IgD-negative memory B cell (primary cell): ENCODE results near the gene PPP1R26. TPM values are rescaled to one million over a fixed set of nuclear protein-coding genes. Genes with fewer than 3 reads are reported as not detected.
"Not testable (repeated sequence)": the region's sequence is repeated elsewhere in the genome, so short reads cannot be mapped to it uniquely, and the experiment has no call there.

Source experiments
- H3K27ac Mint-ChIP-seq, 3 donors: one replicate each; pipeline ENCODE4 v1.8.0; 2020 to 2022; ENCODE audit warnings: mild to moderate bottlenecking in 3 of 3, mixed read lengths in 3 of 3, moderate library complexity in 1 of 3
- H3K27me3 Mint-ChIP-seq: one replicate; pipeline ENCODE4 v1.8.0; 2021; ENCODE audit warnings: mixed read lengths
- H3K36me3 Mint-ChIP-seq: one replicate; pipeline ENCODE4 v1.8.0; 2020; ENCODE audit warnings: mild to moderate bottlenecking, mixed read lengths
- H3K4me1 Mint-ChIP-seq, 3 donors: one replicate each; pipeline ENCODE4 v1.8.0; 2020 to 2022; ENCODE audit warnings: mixed read lengths in 3 of 3, mild to moderate bottlenecking in 1 of 3
- H3K4me3 Mint-ChIP-seq, 4 donors: one replicate each; pipeline ENCODE4 v1.8.0; 2020 to 2022; ENCODE audit warnings: mild to moderate bottlenecking in 4 of 4, mixed read lengths in 4 of 4, moderate library complexity in 3 of 4
- H3K9me3 Mint-ChIP-seq, 3 donors: one replicate each; pipeline ENCODE4 v1.8.0; 2020 to 2021; ENCODE audit warnings: mixed read lengths in 3 of 3, mild to moderate bottlenecking in 1 of 3
- polyA plus RNA-seq: library from polyadenylated mRNA; unstranded; fragments of 300-500 nt; fragmentation: Illumina TruSeq; gene quantifications from one replicate; pipeline ENCODE4 v1.2.3, GENCODE V29; 2021

Gene PPP1R26
- polyA plus RNA-seq, 1 donor from 2014 or later: 1.7 TPM

DNA sequence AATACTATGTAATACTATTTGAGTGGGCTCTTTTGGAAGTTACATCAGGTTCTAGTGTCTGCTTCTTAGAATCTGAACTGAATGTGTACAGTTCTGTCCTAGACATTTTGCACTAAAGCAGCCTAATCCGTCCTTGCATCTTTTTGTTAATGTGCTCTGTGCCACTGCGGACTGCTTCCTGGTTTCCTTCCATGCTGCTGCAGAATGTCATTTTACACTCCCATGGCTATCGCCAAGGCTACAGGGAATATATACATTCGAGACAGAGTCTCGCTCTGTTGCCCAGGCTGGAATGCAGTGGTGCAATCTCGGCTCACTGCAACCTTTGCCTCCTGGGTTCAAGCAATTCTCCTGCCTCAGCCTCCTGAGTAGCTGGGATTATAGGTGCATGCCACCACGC is 27.7 kb upstream of the PPP1R26 start:
- H3K36me3 Mint-ChIP-seq, H3K27me3 Mint-ChIP-seq, H3K9me3 Mint-ChIP-seq, H3K4me3 Mint-ChIP-seq, H3K4me1 Mint-ChIP-seq: not testable (repeated sequence)
- peak overlapping the region in 1 of 3 donors; percentile 26 for H3K27ac Mint-ChIP-seq

DNA sequence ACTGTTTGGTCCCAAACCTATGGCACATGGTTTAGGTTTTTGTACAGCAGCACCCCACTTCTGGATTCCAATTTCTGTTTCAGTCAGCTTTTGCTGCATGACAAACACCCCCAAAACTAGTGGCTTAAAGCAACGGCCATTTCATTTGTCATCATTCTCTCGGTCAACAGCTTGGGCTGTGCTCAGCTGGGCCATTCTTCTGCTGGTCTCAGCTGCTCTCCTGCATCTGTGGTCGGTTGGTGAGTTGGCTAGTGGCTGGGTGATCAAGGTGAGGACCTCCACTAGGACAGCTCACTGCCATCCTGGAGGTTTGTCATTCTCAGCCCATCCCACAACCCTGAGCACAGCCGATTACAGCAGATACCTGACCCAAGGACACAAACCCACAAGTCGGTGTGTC is 24.8 kb upstream of the PPP1R26 start:
- H3K36me3 Mint-ChIP-seq: no peaks in the 10 kb centered on the region
- peaks cover 2 to 10% (median 4%) of the 10 kb centered on the region in 3 donors for H3K9me3 Mint-ChIP-seq
- peaks cover 12% of the 10 kb centered on the region for H3K27me3 Mint-ChIP-seq
- no peak overlapping the region for H3K27ac Mint-ChIP-seq
- no peaks in the 10 kb centered on the region for H3K4me1 Mint-ChIP-seq
- no peak overlapping the region for H3K4me3 Mint-ChIP-seq

DNA sequence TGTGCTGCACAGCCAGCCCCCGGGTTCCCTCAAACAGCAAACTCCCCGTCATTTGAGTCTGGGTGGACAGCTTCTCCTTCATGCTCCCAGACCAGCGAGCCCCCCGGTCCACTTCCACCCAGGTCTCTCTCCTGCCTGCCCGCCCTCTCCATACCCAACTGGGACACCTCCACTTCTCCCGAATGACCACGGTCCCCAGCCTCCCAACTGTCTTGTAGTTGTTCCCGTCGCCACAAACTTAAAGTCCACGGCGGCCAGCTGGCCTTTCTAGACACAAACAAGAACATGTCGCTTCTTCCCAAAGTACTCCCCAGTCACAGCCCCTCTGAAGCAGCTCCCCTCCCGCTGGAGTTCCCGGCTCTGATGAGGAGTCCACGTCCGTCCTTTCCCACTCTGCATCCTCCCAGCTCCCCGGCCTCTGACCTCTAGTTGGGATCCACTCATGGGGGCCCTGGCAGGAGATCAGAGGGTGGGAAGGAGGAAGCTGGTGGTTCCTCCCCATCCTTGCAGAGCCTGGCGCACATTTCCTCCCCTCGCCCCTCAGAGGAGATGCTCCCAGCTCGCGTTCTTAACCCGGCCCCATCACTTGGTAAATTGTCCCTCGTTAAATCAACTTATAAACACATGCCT is 24.1 kb upstream of the PPP1R26 start:
- Mint-ChIP-seq H3K36me3 (no peaks in the 10 kb centered on the region), H3K9me3 (peaks cover 2 to 10% (median 4%) of the 10 kb centered on the region in 3 donors), H3K4me1 (no peaks in the 10 kb centered on the region), H3K4me3 (peak overlapping the region in 1 of 4 donors; percentile 12), H3K27me3 (peaks cover 15% of the 10 kb centered on the region), H3K27ac (no peak overlapping the region)

DNA sequence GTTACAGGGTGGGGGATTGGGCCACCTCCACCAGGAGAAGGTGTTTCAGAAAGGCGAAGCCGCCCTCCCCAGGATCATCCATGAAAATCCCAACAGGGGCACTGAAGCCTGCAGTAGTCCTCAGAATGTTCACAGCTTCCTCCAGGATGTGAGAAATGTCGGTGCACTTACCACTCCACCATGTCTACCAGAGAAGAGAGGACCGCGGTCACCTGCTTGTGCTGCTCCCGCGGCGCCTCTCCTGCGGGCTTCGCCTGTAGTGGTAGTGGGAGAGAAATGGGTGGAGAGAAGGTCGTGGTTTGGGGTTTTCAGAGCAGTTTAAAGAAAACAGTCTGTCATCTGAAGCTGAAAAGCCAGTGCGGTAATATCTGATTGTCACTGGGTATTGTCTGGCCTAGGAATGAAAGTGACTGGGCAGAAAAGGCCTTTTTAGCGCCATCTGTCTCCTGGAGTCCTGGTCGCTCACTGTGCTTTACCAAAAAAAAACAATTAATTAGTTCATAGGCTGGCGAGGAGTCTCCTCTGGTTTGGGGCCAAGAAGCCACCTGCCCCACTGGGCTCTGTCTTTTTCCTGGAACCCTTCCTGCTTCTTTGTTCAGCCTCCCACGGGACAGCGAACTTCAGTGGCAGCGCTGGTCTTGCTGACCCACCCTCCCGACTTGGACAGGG is 23.0 kb upstream of the PPP1R26 start:
- Mint-ChIP-seq H3K4me3 (no peak overlapping the region), H3K4me1 (no peaks in the 10 kb centered on the region), H3K36me3 (no peaks in the 10 kb centered on the region), H3K27ac (no peak overlapping the region), H3K27me3 (peaks cover 15% of the 10 kb centered on the region), H3K9me3 (peaks cover 2 to 10% (median 4%) of the 10 kb centered on the region in 3 donors)

DNA sequence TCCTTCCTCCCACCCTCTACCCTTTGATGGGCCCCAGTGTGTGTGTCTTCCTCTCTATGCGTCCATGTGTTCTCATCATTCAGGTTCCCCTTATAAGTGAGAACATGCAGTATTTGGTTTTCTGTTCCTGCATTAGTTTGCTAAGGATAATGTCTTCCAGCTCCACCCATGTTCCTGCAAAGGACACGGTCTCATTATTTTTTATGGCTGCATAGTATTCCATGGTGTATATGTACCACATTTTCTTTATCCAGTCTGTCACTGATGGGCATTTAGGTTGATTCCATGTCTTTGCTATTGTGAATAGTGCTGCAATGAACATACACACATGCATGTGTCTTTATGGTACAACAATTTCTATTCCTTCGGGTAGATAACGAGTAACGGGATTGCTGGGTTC is 21.1 kb upstream of the PPP1R26 start:
- H3K4me3 Mint-ChIP-seq, H3K4me1 Mint-ChIP-seq, H3K36me3 Mint-ChIP-seq, H3K27ac Mint-ChIP-seq: not testable (repeated sequence)
- peaks cover 15% of the 10 kb centered on the region for H3K27me3 Mint-ChIP-seq
- H3K9me3 Mint-ChIP-seq: peaks cover 2 to 10% (median 4%) of the 10 kb centered on the region in 3 donors

DNA sequence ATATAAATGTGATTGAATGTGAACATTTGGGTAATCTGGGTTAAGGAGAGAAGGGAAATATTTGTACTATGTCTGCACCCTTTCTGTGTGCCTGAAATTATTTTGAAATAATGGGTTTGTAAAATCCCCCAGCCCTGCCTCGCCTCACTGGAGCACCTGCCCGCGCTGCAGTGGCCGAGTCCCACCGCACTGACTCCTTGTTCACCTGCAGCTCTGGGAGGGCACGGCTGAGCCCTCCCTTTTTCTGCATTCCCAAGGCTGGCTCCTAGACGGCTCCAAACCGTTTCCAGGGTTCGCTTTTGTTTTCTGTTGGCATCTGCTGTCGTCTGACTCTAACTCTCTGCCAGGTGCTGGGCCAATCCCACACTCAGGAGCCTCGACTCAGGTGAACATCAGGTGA is 17.6 kb upstream of the PPP1R26 start:
- Mint-ChIP-seq H3K27ac (no peak overlapping the region), H3K4me3 (no peak overlapping the region)

DNA sequence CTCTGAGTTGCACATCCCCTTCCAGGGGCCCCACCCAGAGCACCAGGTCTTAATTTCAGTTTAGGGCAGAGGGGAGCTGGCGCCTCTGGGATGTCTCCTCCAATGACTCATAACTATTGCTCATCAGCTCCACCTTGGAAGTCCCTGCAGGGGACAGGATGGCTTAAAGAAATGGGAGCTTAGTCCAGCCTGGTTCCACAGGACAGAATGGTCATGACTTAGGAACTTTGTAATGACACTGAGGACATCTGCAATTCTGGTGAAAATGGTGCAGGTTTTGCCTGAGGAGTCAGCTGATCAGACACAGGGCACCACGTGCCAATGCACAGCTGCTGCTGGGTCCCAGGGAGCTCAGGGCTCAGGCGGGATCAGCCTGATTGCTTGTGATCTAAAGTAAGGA is 16.4 kb upstream of the PPP1R26 start:
- Mint-ChIP-seq H3K4me3 (no peak overlapping the region), H3K27me3 (peaks cover 18% of the 10 kb centered on the region), H3K4me1 (no peaks in the 10 kb centered on the region), H3K36me3 (no peaks in the 10 kb centered on the region), H3K27ac (no peak overlapping the region), H3K9me3 (peaks cover 2 to 4% (median 4%) of the 10 kb centered on the region in 3 donors)

More for the DNA sequence above, 17.6 kb upstream of the PPP1R26 start:
- no peaks in the 10 kb centered on the region for H3K36me3 Mint-ChIP-seq
- no peaks in the 10 kb centered on the region for H3K4me1 Mint-ChIP-seq
- H3K9me3 Mint-ChIP-seq: peaks cover 2 to 4% (median 4%) of the 10 kb centered on the region in 3 donors
- H3K27me3 Mint-ChIP-seq: peaks cover 17% of the 10 kb centered on the region

DNA sequence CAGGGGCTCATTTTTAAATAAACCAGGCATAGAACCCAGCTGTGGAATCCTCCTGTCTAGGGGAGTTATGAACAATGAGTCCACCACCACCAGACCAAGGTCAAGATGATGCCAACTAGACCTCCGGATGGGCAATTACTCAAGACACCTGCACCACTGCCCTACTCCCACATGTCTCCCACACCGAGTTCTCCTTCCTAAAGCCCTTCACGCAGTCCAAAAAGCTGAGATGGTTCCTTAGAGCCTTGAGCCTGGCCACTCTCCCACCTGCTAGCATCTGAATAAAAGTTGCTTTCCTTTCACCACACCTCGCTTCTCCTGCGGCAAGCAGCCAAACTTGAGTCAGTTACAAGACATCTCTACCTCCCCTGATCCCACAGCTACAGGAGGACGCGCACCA is 15.4 kb upstream of the PPP1R26 start:
- Mint-ChIP-seq H3K9me3 (no peaks in the 10 kb centered on the region), H3K27me3 (peaks cover 22% of the 10 kb centered on the region), H3K4me1 (peaks cover 0 to 3% (median 0%) of the 10 kb centered on the region in 3 donors), H3K27ac (no peak overlapping the region), H3K36me3 (no peaks in the 10 kb centered on the region), H3K4me3 (no peak overlapping the region)

DNA sequence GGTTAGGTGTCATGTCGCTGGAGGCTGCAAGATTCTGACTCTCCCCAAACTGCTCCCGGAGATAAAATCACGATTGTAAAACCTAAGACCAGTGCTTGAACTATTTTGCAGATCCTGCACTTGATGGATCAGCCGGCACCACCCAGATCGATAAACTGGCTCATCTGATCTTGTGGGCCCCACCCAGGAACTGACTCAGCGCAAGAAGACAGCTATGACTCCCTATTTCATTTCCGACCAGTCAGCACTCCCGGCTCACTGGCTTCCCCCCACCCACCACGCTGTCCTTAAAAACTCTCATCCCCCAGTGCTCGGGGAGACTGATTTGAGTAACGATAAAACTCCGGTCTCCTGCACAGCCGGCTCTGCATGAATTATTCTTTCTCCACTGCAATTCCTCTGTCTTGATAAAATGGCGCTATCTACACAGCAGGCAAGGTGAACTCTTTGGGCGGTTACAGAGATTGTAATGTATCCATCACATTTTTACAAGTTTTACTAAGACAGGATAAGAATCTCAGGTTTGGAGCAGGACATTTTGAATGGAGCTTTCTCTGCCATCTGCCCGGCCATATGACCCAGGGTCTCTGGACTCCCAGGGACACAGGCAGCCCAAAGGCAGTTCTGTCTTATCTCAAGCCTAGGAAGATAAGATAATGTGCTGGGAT is 10.6 kb upstream of the PPP1R26 start:
- no peak overlapping the region for H3K27ac Mint-ChIP-seq
- no peaks in the 10 kb centered on the region for H3K9me3 Mint-ChIP-seq
- H3K36me3 Mint-ChIP-seq: peaks cover 2% of the 10 kb centered on the region
- peak overlapping the region in 1 of 4 donors; percentile 44 for H3K4me3 Mint-ChIP-seq
- H3K27me3 Mint-ChIP-seq: peaks cover 31% of the 10 kb centered on the region
- H3K4me1 Mint-ChIP-seq: peaks cover 0 to 3% (median 1%) of the 10 kb centered on the region in 3 donors

DNA sequence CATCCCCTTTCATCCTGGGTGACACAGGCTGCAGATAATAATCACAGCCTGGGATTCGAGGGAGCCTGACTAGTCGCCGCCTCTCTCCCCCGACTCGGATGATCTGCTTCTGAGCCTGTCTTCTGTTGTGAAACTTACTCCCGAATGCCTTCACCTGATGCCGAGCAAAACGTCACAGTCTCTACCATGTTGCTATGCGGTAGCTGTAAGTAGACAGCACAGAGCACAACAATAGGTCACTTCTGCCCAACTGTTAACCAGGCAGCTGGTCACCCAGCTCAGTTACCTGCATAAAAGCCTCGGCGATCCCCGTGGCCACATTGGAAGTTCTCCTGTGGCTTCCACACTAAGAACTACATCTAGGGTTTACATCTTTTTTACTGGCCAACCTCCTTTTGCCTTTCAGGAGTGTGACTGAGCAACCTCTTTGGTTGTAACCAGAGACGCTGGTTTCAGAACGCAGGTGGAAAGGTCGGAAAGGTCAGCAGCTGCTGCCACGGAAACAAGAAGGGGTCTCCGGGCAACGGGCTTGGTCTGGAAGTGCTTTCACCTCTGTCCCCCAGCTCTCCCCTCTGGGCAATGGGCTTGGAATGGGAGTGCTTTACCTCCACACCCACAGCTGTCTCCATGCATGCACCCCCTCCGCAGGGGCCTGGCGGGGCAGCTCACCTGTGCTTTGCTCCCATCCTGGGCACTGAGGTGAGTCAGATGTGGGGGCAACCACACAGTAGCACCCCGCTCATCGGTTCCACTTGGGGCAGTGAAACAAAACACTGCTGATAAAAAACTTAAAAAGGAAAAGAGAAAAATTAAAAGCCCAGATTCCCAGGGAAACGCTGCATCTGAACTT is 7.6 kb upstream of the PPP1R26 start:
- Mint-ChIP-seq H3K27me3 (peaks cover 21% of the 10 kb centered on the region), H3K9me3 (no peaks in the 10 kb centered on the region), H3K36me3 (peaks cover 2% of the 10 kb centered on the region), H3K4me3 (no peak overlapping the region), H3K27ac (no peak overlapping the region), H3K4me1 (peaks cover 0 to 3% (median 1%) of the 10 kb centered on the region in 3 donors)

DNA sequence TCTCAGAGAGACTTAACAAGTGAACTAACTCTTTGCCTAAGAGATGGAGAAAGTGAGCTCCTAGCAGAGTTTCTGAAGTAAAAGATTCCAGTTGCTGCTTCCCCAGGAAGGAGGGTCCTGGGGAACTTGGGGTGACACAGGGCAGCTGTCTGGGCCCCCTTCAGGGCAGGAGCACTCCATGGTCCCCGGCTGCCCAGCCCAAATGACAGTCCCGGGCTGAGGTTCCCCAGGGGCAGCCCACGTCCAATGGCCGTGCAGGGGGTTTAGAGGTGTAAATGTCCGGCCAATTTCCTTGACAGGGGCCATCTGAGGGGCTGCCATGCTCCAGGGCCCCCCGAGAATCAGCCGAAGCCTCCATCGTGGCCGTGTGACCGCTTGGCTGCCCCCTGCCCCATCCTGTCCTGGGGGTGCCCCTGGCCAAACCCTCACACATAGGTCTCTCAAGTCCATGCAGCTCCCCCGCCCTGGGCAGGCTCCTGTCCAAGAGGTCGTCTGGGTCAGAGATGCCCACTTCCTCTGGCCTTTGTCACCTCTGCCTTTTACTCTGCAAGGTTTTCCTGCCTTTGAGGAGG is 5.5 kb upstream of the PPP1R26 start:
- H3K9me3 Mint-ChIP-seq: no peaks in the 10 kb centered on the region
- peaks cover 15% of the 10 kb centered on the region for H3K27me3 Mint-ChIP-seq
- H3K36me3 Mint-ChIP-seq: peaks cover 2% of the 10 kb centered on the region
- no peak overlapping the region for H3K4me3 Mint-ChIP-seq
- peaks cover 6 to 11% (median 7%) of the 10 kb centered on the region in 3 donors for H3K4me1 Mint-ChIP-seq
- H3K27ac Mint-ChIP-seq: no peak overlapping the region

DNA sequence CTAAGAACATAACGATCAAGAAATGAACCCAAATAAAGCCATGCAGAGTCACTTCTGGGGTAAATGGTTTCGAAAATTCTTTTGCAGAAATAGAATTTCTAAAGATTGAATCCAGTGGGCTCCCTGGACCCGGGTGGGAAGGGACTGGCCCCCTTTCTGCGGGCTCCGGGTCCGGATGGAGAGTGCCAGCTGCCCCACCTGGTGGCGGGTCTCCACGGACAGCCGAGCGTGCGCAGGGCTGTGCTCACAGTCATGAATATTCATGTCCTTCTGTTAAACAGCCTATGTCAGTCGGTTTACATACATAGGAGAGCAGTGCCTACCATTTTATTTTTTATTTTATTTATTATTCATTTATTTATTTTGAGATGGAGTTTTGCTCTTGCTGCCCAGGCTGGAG is 4.7 kb upstream of the PPP1R26 start:
- Mint-ChIP-seq H3K4me3 (no peak overlapping the region), H3K27ac (no peak overlapping the region), H3K36me3 (peaks cover 2% of the 10 kb centered on the region), H3K27me3 (peaks cover 8% of the 10 kb centered on the region), H3K9me3 (no peaks in the 10 kb centered on the region), H3K4me1 (peaks cover 6 to 11% (median 6%) of the 10 kb centered on the region in 3 donors)

DNA sequence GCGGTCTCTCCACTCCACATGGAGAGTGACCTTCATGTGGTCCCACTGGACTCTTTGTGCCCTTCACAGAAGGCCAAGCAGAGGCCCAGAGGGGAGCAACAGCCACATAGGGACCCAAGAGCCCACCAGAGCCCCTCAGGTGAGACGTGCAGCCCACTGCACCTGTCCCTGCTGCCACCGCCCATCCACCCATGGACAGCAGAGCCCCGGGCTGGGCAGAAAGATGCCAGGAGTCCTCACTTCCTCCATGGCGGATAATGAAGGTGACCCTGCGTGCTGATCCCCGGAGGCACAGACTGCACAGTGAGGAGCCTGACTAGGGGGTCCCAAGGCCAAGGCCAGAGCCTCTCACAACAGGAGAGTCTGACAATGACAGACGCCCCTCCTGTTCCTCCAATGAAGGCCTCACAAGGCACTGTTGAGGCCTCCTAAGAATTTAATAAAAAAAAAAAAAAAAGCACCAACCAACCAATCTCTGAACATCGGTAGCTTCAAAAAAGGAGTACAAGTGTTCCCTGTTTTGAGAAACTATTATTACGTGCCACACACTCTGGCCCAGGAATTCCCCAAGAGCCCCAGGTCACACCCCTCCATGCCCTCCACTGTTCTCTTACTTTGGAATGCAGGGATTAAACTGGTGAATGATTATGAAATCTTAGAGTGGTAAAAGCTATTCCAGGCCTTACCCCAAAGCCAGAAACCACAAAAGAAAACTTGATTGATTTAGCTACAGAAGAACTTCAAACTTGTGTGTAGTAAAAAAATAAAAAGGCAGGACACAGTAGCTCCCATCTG is 2.8 kb upstream of the PPP1R26 start:
- H3K36me3 Mint-ChIP-seq: peaks cover 2% of the 10 kb centered on the region
- no peak overlapping the region for H3K4me3 Mint-ChIP-seq
- H3K27me3 Mint-ChIP-seq: peaks cover 2% of the 10 kb centered on the region
- no peak overlapping the region for H3K27ac Mint-ChIP-seq
- H3K9me3 Mint-ChIP-seq: no peaks in the 10 kb centered on the region
- H3K4me1 Mint-ChIP-seq: peaks cover 4 to 12% (median 7%) of the 10 kb centered on the region in 3 donors

DNA sequence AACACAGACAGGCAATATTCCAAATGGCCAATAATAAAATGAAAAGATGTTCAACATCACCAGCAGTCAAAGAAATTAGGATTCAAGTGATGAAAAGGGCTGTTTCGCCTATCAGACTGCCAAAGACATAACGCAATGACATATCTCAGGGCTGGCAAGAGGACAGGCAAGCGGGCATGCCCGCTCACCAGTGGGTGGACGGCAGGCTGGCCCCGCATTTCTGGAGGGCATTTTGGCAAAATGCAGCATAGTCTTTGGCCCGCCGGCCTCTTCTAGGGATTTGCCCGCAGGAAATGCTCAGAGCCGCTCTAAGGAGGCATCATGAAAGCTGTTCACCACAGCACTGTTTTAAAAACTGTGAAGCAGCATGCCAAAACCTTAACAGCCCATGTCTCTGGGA is 1.4 kb upstream of the PPP1R26 start:
- Mint-ChIP-seq H3K36me3 (no peaks in the 10 kb centered on the region), H3K4me1 (peaks cover 7 to 17% (median 7%) of the 10 kb centered on the region in 3 donors), H3K27ac (peak overlapping the region in 1 of 3 donors; percentile 31), H3K9me3 (no peaks in the 10 kb centered on the region), H3K27me3 (peaks cover 6% of the 10 kb centered on the region), H3K4me3 (peak overlapping the region; percentile 88 to 93 (median 92))
